HG02759 (cell line): ENCODE measurements around the gene ZNF512B.

ENCODE experiments used
- ATAC-seq: cut with Tn5 transposase; IDR thresholded peaks from one replicate; pipeline ENCODE4 v1.9.1; 2021; ENCODE audit warnings: mild to moderate bottlenecking, moderate library complexity; ENCODE audit not compliant: unreplicated experiment

Gene ZNF512B

GRCh38 chr20:63951398-63952209 lies 18.1 kb downstream of the ZNF512B start:
- ATAC-seq, result no peak

DNA sequence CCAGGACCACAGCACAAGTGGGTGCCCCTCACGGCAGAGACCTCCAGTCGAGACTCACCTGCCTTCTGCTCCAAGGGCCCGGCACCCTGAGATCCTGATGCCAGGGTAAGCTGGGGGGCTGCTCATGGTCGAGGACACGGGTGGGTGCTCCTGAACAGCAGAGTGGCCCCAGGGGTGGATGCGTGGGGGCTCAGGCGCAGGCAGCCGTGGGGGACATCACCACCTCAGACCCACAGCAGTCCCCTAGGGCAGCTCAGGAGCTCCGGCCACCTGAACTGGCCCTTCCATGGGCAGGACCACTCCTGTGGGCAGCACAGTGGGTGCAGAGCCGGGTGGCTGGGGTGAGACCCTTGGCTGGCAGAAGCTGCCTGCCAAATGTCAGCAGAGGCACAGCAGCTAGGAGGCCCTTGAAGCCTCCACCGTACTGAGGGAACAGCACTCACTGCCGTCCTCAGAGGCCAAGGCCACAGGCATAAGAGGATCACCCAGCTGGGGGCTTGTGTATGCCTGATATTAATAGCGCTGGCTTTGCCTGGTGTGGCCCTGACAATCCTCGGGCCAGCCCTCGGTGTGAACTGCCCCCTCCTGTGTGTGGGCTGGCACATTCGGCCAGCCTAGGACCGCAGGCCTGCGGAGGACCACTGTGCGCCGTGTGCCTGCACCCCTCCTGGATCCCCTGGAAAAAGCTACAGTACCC lies 18.9 kb downstream of the ZNF512B start:
- ATAC-seq, result no peak

DNA sequence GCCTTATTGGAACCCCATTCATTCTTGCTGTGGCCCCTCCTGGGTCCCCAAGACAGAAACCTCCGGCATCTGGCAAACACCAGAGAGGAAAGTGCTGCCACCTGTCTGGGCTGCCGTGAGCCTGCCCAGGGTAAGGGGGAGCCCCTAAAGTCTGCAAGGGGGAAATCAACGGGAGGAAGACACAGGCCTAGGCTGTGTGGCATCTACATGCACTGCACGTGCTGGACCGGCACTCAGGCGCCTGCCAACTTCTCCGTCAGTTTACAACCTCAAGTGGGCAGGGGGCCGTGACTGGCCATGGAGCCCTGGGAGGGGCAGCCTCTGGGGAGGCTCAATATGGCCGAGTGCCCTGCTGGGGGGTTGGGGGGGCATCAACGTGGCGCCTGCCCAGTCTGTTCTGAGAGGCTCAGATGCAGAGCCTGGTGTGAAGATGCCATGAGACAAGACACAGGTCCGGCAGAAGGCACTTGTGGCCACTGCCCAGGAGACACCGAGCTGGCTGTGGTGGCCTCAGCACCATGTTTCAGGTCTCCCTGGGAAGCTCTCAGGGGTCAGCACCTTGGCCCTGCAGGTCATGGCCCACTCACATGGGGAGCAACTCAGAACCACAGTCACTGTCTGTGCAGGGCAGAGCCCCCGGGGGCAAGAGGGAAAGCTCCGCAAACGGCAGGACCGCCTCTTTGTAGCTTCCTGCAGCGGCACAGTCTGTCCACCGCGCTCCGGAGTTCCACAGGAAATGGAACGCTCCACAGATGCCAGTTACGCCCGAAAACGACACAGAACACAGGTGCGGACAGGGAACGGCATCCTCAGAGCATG lies 21.9 kb downstream of the ZNF512B start:
- ATAC-seq, result no peak

DNA sequence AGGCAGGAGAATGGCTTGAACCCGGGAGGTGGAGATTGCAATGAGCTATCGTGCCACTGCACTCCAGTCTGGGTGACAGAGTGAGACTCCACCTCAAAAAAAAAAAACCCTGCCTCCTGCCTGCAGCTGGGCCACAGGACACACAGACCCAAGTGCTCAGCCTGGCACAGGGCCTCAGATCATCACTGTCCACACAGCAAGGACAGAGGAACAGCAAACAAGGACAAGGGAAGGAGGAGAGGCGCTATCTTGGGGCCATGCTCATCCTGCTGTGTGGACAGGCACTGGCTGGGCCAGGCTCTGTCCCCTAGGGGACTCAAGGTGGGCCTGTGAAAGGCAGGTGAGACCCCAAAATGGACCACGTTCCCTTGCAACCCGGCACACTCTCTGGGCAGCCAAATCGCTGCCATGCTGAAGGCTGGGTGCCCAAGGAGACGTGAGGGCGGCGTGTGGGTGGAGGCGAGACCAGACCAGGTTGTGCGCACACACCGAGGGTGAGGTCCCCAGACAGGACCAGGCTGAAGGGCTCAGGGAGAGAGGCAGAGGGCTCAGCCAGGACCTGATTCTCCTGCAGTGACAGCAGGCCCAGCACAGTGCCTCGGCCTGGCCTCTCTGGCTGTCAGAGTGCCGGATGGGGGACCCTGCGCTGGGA lies 22.6 kb downstream of the ZNF512B start:
- no peak for ATAC-seq

DNA sequence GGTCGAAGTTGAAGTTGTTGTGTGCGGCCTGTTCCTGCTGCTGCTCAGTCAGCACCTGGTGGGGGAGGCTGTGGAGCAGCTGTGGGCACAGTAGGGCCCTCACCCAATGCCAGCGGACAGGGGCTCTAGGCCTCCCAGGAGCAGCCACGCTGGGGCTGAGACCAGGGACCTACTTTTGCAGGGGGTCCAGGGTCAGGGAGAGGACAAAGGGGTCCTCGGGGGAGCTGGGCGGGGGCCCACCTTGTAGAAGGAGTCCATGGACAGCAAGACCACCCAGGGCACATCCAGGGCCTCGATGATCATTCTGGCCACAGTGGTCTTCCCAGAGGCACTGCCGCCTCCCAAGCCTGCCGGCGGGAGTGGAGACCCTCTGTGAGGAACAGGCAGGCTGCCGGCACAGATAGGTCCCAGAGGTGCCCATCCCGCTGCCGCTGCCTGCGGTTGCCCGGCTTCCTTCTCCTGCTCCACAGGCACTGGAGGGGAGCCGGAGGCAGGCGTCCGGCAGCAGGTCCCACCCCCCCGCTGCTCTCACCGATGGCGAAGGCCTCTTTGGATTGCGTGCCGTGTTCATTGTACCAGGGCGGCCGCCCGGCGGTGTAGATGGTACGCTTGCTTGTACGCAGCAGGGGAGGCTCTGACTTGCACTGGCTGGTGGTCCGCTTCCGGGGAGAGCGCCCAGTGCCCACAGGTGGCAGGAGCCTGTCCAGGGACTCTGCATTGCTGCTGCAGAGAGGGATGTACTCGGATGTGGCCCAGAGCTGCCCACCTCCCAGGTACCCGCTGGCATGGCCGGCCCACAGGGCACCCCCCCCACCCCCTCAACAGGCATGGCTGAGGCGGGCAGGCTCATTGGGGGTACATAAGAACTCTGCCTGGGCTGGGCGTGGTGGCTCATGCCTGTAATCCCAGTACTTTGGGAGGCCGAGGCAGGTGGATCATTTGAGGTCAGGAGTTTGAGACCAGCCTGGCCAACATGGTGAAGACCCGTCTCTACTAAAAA lies 23.5 kb downstream of the ZNF512B start:
- no peak for ATAC-seq

- no peak for ATAC-seq
These were observed 24.6 kb downstream of the ZNF512B start for GRCh38 chr20:63945031-63945658.

- ATAC-seq, result no peak
These were observed 25.4 kb downstream of the ZNF512B start for GRCh38 chr20:63944078-63944941.

GRCh38 chr20:63943808-63944077 lies 26.0 kb downstream of the ZNF512B start:
- ATAC-seq, result no peak

DNA sequence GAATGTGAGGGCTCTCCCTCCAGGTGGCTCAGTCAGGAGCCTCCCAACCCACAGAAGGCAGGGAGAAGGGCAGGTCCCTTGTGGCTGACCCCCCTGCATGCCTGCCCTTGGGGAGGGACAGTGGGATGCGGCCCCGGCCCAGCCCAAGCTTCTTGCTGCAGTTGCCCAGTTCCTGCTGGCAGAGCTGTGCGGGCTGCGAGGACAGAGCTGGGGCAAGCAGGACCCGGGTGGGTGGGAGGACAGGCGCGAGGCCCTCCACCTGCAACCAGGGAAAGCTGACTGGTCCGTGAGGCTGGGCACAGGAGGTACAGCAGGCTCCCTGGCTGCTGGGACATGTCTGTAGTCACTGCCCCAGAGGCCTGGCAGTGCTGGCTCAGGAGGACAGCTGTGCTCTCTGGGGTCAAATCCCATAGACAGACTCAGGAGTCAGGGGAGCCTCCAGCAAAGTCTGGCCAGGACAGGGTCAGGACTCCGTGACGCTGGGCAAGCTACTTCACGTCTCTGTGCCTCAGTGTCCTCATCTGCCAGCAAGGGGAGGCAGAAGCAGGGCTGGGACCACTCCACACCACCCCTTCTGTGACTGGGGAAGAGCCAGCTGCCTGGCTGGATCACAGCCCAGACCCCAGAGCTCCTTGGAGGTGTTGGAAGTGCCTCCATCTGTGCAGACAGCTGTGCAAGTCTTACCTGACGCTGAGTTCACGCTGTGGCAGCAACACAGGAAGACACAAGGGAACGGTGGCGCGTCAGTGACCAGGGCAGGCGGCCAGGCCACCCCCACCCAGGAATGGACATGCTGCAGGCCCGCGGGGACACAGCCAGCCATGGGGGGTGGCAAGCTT lies 26.5 kb downstream of the ZNF512B start:
- ATAC-seq, result no peak

GRCh38 chr20:63942250-63942951 lies 27.3 kb downstream of the ZNF512B start:
- ATAC-seq, result no peak

DNA sequence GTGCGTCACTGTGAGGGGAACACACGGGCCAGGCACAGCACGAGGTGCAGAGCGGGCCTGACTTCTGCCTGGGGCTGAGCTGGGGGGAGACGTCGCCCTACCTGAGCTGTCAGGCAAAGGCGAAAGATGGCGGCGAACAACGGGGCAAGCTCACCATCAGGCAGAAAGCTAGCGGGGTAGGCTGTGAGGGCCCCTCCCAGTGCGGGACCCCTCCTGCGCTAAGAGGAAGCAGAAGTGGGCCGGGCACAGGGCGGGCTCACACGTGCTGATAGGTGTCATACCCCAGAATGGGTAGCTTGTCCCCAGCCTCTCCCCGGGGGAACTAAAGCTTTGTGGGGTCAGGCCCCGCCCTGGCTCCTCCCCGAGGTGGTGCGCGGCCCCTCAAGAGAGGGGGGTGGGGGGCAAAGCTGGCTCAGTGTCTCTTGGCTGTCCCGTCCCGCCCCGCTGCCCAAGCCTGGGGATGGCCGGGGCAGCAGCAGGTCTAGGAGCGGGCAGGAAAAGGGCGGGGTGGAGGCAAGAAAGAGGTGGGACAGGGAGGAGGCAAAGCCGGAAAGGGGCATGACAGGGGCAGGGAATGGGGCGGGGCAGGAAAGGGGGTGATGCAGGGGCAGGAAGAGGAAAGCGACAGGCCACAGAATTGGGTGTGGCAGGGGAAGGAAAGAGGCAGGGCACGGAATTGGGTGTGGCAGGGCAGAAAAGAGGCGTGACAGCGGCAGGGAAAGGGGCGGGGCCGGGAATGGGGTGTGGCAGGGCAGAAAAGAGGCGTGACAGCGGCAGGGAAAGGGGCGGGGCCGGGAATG lies 28.2 kb downstream of the ZNF512B start:
- ATAC-seq, result no peak

- no peak for ATAC-seq
These were observed 29.1 kb downstream of the ZNF512B start for GRCh38 chr20:63940472-63941266.

DNA sequence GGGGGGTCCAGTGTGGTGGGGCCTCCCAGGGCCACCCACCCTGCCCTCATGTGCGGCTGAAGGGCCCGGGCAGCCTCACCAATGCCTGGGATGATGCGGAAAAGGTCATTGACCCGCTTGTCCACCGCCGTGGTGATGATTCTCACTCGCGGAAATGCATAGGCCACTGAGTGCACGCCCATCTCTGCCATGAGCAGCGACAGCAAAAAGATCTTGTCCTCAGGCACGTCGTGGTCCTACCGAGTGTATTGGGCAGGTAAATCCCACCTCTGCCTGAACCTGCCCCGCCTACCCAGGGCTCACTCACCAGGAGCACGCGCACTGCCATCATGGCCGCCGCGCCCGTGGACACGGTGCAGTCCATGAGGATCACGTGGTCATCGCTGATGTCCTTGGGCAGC lies 29.7 kb downstream of the ZNF512B start:
- ATAC-seq, result no peak

DNA sequence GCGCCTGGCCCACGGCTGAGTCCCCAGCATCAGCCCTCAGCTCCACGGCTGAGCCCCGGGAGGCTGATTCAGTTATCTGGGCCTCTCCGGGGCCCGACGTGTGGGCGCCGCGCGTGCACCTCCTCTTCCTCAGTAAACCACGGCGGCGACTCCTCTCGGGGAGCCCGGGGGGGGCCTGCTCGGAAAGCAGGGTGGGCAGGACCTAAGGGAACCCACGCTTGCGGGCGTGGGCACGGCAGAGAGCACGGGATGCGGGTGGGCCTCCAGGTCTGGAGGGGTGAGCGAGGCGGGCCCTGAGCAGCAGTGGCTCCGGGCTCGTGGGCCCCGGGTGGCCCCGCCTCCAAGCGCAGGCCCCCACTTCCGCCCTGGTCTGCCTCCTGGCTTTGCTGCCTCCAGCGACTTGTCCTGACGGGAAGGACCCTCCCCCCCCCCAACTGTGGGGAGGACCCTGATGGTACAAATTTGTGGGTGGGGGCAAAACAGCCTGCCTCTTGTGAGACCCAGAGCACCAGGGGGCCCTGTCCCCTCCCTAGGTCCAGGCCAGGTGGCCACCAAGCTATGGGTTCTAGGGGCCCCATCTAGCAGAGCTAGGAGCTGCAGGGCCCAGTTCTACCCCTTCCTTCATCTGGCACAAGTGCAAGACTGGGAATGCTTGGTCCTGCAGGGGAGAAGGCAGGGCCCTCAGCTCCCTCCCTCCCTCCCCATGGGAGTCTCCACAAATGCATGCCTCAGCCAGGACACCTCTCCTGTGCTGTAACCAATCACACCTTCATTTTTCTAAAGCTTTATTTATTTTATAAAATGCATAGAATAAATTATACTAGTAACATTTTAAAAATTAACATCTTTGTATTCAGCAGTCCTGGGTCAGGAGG lies 30.4 kb downstream of the ZNF512B start:
- no peak for ATAC-seq

DNA sequence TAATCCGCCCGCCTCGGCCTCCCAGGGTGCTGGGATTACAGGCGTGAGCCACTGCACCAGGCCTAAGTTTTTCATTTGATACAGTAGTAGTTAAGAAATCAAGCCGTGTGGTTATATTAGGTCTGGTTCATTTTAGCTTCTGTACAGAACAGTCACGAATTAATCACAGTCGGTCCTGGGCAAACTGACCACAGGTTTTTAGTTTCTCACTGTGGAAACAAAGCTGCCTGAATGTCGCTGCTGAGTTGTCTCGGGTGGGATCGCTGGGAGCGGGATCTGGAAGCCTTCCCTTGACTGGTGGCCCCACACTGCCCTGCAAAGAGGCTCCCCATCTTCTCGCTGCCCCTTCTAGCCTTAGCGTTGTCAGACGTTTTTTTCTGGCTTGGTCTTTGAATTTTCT lies 32.1 kb downstream of the ZNF512B start:
- no peak for ATAC-seq
